HUES64 (cell line): ENCODE measurements around the gene FOXO6.
A peak's percentile ranks its signal among the peaks of the same experiment; 100 is the strongest.

Experiments
- H3K27ac ChIP-seq: 2 replicates; pipeline ENCODE4 v1.7.0; 2013; ENCODE audit warnings: low read depth, low read length, inconsistent platforms
- H3K27me3 ChIP-seq: 2 replicates; pipeline ENCODE4 v1.6.1; 2013; ENCODE audit warnings: mild to moderate bottlenecking, low read length; ENCODE audit not compliant: insufficient read depth
- H3K36me3 ChIP-seq: 2 replicates; pipeline ENCODE4 v1.6.1; 2013; ENCODE audit warnings: mild to moderate bottlenecking, low read length; ENCODE audit not compliant: insufficient read depth
- H3K4me1 ChIP-seq: 2 replicates; pipeline ENCODE4 v1.6.1; 2013; ENCODE audit warnings: mild to moderate bottlenecking, low read length, moderate library complexity; ENCODE audit not compliant: insufficient read depth
- H3K4me3 ChIP-seq: 2 replicates; pipeline ENCODE4 v1.5.1; 2013; ENCODE audit warnings: mild to moderate bottlenecking, low read length, moderate library complexity
- H3K9ac ChIP-seq: 2 replicates; pipeline ENCODE4 v1.6.1; 2013; ENCODE audit warnings: mild to moderate bottlenecking, low read depth, low read length
- H3K9me3 ChIP-seq: 2 replicates; pipeline ENCODE4 v1.6.1; 2013; ENCODE audit warnings: low read depth, low read length; ENCODE audit not compliant: insufficient read depth
- WGBS: fragments of 150-250, 120-280 bp; methylation state at CpG from one replicate; pipeline ENCODE4 v1.1.7; 2013; ENCODE audit warnings: missing lambda C conversion rate; 5-methylcytosine and 5-hydroxymethylcytosine counted together

The FOXO6 gene

GRCh38 chr1:41354956-41355355 lies 6.3 kb upstream of the FOXO6 start:
- 68% methylated on average over 3 of the region's 3 CpGs for WGBS
- peaks cover 26% of the 10 kb centered on the region for H3K4me1 ChIP-seq
- no peaks in the 10 kb centered on the region for H3K36me3 ChIP-seq

GRCh38 chr1:41355356-41355755 lies 5.9 kb upstream of the FOXO6 start:
- Histone ChIP-seq H3K27me3 (peaks cover 8% of the 10 kb centered on the region), H3K9me3 (no peaks in the 10 kb centered on the region), H3K4me1 (peaks cover 30% of the 10 kb centered on the region), H3K36me3 (no peaks in the 10 kb centered on the region), H3K27ac (no peak overlapping the region), H3K4me3 (no peak overlapping the region), H3K9ac (no peak overlapping the region)
- WGBS = 89% methylated on average over 1 of the region's 1 CpG

More at GRCh38 chr1:41354956-41355355, 6.3 kb upstream of the FOXO6 start:
- Histone ChIP-seq H3K27ac (no peak overlapping the region), H3K9ac (no peak overlapping the region), H3K9me3 (no peaks in the 10 kb centered on the region), H3K4me3 (no peak overlapping the region), H3K27me3 (peaks cover 5% of the 10 kb centered on the region)

DNA sequence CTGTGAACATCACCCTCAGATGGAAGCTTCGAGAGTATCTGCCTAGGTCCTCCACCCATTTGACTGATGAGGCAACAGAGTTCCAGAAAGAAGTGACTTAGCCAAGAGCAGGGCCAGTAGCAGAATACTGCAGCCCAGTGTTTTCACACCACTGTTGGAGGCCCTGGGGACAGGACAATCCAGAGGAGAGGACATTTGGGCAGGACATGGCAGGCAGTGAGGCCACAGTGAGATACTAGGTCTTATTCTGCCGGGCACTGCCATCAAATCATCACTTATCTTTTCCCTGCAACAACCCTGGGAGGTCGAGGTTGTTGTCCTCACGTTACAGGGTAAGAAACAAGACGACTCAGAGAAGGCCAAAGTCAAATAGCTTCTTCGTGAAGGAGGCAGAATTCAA lies 5.5 kb upstream of the FOXO6 start:
- H3K27me3 ChIP-seq = peaks cover 12% of the 10 kb centered on the region
- no peak overlapping the region for H3K27ac ChIP-seq
- WGBS = 82% methylated on average over 6 of the region's 6 CpGs
- no peak overlapping the region for H3K4me3 ChIP-seq
- no peak overlapping the region for H3K9ac ChIP-seq
- no peaks in the 10 kb centered on the region for H3K9me3 ChIP-seq
- H3K36me3 ChIP-seq = no peaks in the 10 kb centered on the region
- H3K4me1 ChIP-seq = peaks cover 34% of the 10 kb centered on the region

GRCh38 chr1:41356752-41357151 lies 4.5 kb upstream of the FOXO6 start:
- no peak overlapping the region for H3K9ac ChIP-seq
- peaks cover 34% of the 10 kb centered on the region for H3K4me1 ChIP-seq
- 89% methylated on average over 4 of the region's 4 CpGs for WGBS

DNA sequence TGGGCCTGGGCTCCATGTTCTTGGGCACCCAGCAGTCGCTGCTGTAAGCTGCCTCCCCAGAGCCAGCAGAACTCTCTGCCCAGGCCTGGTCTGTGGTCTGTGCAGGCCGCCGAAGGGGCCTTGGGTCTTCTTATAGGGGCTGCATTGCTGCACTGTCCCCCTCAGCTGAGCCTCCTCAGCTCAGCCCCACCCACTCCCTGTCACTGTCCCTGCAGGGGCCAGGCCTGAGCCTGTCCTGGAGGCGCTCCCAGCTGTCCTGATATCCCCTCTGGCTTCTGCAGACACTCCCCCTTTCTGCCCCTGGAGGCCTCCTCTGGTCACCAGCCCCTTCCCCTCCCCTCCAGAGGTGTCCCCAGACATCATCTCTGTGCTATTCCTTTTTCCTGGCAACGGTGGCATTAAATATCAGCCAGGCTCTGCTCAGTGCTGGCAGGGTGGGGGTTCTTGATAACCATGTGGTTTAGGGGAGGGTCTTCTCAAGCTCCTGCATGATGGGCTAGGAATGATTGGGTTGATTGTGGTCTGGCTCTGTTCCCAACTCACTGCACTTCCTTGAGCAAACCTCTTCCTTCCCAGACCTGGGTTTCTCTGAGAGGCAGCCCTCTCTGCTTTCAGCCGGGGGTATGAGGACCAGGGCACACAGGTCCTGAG lies 3.7 kb upstream of the FOXO6 start:
- H3K36me3 ChIP-seq = no peaks in the 10 kb centered on the region
- WGBS = 67% methylated on average over 6 of the region's 6 CpGs
- H3K9me3 ChIP-seq = no peaks in the 10 kb centered on the region
- peaks cover 23% of the 10 kb centered on the region for H3K27me3 ChIP-seq
- no peak overlapping the region; the same call in 1 of the 2 replicates for H3K4me3 ChIP-seq
- H3K27ac ChIP-seq = no peak overlapping the region
- H3K9ac ChIP-seq = no peak overlapping the region
- peaks cover 34% of the 10 kb centered on the region for H3K4me1 ChIP-seq

More at GRCh38 chr1:41356752-41357151, 4.5 kb upstream of the FOXO6 start:
- Histone ChIP-seq H3K27me3 (peaks cover 15% of the 10 kb centered on the region), H3K4me3 (no peak overlapping the region), H3K9me3 (no peaks in the 10 kb centered on the region), H3K27ac (no peak overlapping the region), H3K36me3 (no peaks in the 10 kb centered on the region)

- WGBS = 57% methylated on average over 25 of the region's 25 CpGs
- H3K27me3 ChIP-seq = peaks cover 31% of the 10 kb centered on the region
- H3K4me3 ChIP-seq = peak overlapping the region; percentile 12; the same call in 1 of the 2 replicates
- no peaks in the 10 kb centered on the region for H3K9me3 ChIP-seq
- no peak overlapping the region for H3K27ac ChIP-seq
- H3K9ac ChIP-seq = no peak overlapping the region
- peaks cover 38% of the 10 kb centered on the region for H3K4me1 ChIP-seq
- no peaks in the 10 kb centered on the region for H3K36me3 ChIP-seq
Measured at GRCh38 chr1:41358131-41359021, 2.9 kb upstream of the FOXO6 start.

GRCh38 chr1:41359211-41360073 lies 1.8 kb upstream of the FOXO6 start:
- H3K9ac ChIP-seq = no peak overlapping the region
- peaks cover 38% of the 10 kb centered on the region for H3K4me1 ChIP-seq
- no peak overlapping the region for H3K27ac ChIP-seq
- no peaks in the 10 kb centered on the region for H3K9me3 ChIP-seq
- peaks cover 40% of the 10 kb centered on the region for H3K27me3 ChIP-seq
- H3K36me3 ChIP-seq = no peaks in the 10 kb centered on the region
- 77% methylated on average over 10 of the region's 10 CpGs for WGBS
- no peak overlapping the region for H3K4me3 ChIP-seq

DNA sequence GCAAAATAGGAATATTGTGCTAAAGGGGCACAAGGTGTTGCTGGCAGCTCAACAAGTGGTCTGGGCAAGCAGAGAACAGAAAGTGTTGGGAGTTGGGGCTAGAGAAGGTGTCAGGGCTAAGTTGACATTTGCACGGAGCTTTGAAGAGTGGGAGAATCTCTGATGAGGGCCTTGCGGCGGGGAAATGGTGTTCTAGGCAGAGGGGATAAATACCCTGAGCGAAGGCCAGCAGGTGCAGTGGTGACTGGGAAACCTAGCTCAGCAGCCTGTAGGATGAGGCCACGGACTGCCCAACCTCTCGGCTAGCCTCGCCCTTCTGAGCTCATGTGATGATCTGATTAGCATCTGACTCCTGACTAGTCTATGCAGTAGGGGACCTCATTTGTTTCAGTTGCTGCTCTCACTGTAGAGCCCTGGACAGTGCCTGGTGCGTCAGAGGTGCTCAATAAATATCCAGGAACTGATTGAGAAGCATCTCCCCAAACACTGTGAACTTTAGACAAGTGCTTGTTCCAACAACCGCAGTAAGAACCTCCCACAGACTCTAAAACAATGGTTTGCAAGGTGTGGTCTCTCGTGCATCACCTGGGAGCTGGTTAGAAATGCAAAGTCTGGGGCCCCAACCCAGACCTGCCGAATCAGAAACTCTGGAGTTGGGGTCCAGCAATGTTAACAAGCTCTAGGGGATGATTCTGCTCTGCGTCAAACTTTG lies 1.0 kb upstream of the FOXO6 start:
- Histone ChIP-seq H3K27me3 (peaks cover 48% of the 10 kb centered on the region), H3K27ac (no peak overlapping the region), H3K36me3 (no peaks in the 10 kb centered on the region), H3K4me3 (peak overlapping the region; percentile 46), H3K9ac (no peak overlapping the region), H3K4me1 (peaks cover 38% of the 10 kb centered on the region), H3K9me3 (no peaks in the 10 kb centered on the region)
- 30% methylated on average over 12 of the region's 12 CpGs for WGBS

DNA sequence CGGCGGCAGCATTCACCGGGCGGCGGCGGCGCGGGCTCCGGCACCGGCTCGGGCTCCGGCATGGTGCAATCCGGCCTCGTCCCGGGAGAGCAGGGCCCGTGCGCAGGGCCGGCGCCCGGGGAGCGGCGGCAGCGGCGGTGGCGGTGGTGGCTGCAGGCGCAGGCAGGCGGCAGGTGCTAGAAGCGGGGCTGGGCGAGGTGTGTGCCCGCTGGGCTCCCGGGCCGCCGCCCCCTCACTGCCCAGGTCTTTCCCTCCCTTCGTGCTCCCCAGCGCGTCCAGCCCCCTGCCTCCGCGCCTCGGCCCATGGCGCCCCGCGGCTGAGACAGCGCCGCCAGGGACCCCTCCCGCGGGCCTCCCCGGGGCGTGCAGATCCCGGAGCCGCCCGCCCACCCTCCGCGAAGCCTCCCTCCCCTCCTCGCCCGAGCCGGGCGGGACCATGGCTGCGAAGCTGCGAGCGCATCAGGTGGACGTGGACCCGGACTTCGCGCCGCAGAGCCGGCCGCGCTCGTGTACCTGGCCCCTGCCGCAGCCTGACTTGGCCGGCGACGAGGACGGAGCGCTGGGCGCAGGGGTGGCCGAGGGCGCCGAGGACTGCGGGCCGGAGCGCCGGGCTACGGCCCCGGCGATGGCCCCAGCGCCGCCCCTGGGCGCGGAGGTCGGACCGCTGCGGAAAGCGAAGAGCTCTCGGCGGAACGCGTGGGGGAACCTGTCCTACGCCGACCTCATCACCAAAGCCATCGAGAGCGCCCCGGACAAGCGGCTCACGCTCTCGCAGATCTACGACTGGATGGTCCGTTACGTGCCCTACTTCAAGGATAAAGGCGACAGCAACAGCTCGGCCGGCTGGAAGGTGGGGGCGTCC lies 492 bp downstream of the FOXO6 start:
- no peak overlapping the region for H3K27ac ChIP-seq
- peak overlapping the region; percentile 56 for H3K4me3 ChIP-seq
- peaks cover 38% of the 10 kb centered on the region for H3K4me1 ChIP-seq
- no peaks in the 10 kb centered on the region for H3K9me3 ChIP-seq
- H3K9ac ChIP-seq = no peak overlapping the region
- H3K36me3 ChIP-seq = no peaks in the 10 kb centered on the region
- H3K27me3 ChIP-seq = peaks cover 61% of the 10 kb centered on the region
- WGBS = under 1% methylated on average over 113 of the region's 113 CpGs

DNA sequence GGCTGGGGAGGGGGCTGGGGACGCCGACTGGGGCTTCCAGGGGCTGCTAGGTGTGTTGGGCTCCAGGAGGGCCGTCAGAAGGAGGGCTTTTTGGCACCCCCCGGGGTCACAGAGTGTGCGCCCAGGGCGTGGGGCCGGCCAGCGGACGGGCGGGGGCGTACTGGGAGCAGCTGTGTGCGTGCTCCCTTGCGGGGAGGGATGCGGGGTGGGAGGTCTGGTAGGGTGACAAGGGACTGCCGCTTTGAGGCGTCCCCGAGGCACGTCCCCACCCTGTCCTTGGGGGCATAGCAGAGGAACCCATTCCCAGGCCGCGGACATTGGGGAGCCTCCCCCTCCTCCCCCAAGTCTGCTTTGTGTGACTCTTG lies 1.1 kb downstream of the FOXO6 start:
- Histone ChIP-seq H3K36me3 (no peaks in the 10 kb centered on the region), H3K4me3 (peak overlapping the region; percentile 56), H3K9me3 (no peaks in the 10 kb centered on the region), H3K4me1 (peaks cover 43% of the 10 kb centered on the region), H3K27me3 (peaks cover 67% of the 10 kb centered on the region), H3K27ac (no peak overlapping the region), H3K9ac (no peak overlapping the region)
- WGBS = 5% methylated on average over 20 of the region's 20 CpGs
